GM21390 (cell line): Measurements from ENCODE around the gene FNDC3B.
A peak's percentile ranks its signal among the peaks of the same experiment; 100 is the strongest.
"Not testable (repeated sequence)": the region's sequence is repeated elsewhere in the genome, so short reads cannot be mapped to it uniquely, and the experiment has no call there.

ENCODE experiments used
- ATAC-seq: cut with Tn5 transposase; IDR thresholded peaks from one replicate; pipeline ENCODE4 v1.9.1; 2021; ENCODE audit not compliant: unreplicated experiment

Gene FNDC3B

DNA sequence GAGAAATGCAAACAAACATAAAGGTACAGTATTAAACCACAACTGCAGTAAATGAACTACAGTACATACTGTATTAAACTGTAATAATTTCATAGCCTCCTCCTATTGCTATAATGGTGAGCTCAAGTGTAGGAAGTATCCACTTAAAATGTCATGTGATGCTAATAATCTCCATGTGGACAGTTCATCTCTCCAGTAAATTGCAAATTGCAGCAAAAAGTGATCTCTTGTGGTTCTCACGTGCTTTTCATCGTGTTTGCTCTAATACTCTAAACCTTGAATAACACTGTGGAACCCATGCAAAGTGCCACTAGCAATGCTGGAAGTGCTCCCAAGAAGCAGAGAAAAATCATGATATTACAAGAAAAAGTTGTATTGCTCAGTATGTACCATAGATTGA, 9.2 kb upstream of the FNDC3B start:
- ATAC-seq = no peak

DNA sequence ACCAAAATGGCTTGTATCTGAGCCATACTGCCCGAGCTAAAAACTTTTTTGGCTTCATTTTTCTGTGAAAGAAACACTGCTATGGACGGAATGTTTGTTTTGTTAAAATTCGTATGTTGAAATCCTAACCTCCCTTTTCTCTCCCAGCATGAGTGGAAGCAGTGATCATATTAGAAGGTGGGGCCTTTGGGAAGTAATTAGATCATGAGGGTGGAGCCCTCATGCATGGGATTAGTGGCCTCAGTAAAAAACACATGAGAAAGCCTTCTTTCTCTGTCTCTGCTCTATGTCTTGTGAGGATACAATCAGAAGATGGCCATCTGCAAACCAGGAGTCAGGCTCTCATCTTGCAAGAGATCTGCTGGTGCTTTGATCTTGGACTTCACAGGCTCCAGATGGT, 7.4 kb upstream of the FNDC3B start:
- ATAC-seq = no peak

GRCh38 chr3:172033396-172033795, 6.0 kb upstream of the FNDC3B start:
- ATAC-seq = no peak

DNA sequence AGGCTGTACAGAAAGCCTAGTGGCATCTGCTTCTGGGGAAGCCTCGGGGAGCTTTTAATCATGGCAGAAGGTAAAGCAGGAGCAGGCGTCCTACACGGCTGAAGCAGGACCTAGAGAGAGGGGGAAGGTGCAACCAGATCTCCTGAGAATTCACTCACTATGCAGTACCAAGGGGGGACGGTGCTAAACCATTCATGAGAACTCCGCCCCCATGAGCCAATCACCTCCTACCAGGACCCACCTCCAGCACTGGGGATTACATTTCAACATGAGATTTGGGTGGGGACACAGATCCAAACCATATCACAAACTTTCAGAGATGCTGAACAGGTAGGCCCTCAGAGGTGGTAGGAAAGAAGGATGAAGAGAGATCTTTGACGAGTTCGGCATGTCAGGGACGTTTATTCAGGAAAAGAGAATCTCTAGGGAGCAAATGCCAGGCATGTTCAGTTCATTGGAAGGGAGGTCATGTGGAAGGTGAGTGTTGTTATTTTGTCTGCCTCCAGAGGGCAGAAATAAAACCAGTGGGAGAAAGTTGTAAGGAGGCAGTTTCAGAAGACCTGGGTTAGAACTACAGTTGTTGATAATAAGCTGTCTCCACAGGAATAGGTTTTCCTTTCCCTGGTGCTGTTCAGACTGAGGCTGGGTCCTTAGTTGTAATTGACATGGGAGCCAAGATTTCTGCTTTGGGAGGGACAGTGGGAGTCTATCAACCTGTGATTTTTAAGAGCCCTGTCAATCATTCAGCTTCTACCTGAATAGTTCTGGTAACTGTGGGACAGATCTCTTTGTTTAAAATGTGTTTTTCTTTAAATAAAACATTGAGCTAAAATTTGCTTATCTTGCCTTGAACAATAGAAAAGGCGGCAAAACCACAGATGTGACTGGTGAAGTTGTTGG, 4.3 kb upstream of the FNDC3B start:
- no peak for ATAC-seq

- ATAC-seq = no peak
These were observed 2.7 kb upstream of the FNDC3B start for GRCh38 chr3:172036541-172037215.

DNA sequence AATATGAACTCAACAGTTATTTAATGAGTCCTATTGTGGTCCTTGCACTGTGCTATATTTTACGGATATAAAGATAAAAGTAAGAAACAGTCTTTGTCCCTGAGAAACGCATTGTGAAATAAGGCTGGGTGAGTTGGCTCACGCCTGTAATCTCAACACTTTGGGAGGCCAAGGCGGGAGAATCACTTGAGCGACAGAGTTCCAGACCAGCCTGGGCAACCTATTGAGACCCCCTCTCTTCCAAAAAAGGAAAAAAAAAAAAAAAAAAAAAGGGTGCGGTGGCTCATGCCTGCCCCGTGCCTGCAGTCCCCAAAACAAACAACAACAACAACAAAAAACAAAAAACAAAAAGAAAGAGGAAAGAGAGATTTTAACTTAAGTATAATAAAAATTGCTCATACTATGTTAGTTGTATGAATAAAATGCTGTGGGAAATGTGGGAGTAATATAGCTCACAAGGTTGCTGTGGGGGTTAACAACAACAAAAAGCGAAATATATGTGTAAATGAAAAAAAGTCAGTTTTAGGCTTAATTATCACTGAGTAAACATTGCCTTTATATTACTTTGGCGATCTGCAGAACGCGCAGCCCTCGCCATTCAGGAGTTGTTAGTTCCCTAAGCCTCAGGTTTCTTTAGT, 461 bp upstream of the FNDC3B start:
- no peak for ATAC-seq

DNA sequence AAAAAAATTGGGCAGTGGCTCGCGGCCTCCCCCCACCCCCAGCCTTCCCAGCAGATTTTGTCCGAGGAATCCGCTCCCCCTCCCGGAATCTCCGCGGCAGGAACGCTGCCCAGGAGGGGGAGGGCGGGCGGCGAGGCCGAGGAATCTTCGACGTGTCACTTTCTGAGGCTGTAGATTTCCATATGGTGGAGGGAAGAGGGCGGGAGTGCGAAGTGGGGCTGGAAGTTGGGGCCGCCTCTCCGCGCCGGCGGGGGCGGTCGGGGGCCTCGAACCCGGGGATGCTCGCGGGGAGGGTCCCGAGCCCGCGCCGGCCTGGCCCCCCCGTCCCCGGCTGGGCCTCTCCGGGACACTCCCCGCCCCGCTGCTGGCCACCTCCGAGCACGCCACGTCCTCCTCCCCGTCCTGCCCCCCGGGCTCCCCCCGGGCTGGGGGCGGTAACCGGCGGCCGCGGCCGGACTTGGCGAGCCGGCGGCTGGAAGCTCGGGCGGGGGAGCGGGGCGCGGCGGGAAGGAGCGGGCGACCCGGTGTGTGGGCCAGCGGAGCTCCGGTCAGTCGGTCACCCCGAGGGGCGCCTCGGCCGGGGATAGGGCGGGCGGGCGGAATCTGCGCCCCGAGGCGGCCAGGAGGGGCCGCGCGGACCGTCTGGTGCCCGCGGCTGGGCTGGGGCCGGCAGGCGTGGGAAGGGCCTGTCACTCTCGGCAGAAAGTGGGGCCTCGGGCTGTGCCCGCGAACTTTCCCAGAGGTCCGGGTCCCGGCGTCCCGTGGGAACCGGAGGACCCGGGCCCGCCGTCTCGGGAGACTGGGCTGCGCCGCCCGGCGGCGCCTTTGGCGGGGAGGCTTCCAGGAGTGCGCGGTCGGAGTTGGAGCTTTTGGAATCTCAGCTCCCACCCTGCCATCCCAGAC, 951 bp downstream of the FNDC3B start:
- peak; percentile 25 for ATAC-seq

- ATAC-seq = no peak
These were observed 1.9 kb downstream of the FNDC3B start for GRCh38 chr3:172040981-172041963.

DNA sequence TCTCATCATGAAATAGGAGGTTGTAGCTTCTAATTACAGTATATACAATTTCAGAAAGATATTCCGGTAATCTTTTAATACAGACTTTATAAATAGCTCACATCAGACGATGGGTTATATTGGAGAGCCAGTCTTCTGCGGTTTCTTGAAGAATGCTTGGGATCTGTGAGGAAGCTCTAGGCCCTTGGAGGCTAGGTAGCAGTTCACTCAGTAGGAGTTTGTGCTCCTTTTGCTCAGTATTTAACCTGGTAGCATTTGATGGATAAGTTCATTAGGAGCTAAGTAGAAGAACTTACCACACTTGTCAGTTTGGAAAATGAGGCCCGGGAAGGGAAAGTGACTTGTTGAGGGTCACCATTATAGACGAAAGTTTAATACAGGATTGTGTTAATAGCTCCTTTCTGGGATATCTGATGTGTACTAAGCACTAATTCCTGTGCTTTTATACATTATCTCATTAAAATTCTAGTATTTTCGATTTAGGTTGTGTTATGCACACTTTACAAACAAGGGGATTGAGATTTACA, 2.8 kb downstream of the FNDC3B start:
- no peak for ATAC-seq

GRCh38 chr3:172042663-172043179, 3.3 kb downstream of the FNDC3B start:
- not testable (repeated sequence) for ATAC-seq

DNA sequence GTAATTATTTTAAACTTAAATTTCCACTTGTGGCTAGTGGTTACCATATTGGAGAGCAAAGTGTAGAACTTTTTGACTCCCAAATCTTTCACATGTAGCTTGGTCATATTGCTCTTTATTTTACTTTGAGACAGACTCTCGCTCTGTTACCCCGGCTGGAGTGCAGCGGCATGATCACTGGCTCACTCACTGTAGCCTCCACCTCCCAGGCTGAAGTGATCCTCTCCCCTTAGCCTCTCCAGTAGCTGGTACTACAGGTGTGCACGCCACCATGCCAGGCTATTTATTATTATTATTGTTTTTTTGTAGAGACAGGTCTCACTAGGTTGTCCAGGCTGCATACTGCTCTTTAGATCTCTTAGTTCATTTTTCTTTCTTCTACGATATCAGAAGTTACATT, 3.9 kb downstream of the FNDC3B start:
- no peak for ATAC-seq

DNA sequence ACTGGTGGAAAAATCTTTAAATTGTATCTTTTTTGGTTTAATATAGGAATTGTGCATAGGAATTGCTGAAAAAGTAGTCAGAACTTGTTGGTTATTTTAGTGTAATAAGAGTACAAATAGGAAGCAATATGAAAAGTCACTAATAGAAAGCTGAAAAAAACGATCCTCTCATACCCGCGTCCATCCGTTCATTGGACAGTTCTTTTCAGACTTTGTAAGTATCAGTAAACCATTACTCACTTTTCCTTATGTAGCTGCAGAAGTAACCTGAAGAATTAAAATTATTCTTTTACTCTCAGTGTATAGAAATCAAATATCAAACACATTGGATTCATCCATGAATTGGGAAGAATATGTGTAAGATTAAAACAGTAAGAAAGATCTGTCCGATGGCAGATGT, 4.4 kb downstream of the FNDC3B start:
- ATAC-seq = no peak

DNA sequence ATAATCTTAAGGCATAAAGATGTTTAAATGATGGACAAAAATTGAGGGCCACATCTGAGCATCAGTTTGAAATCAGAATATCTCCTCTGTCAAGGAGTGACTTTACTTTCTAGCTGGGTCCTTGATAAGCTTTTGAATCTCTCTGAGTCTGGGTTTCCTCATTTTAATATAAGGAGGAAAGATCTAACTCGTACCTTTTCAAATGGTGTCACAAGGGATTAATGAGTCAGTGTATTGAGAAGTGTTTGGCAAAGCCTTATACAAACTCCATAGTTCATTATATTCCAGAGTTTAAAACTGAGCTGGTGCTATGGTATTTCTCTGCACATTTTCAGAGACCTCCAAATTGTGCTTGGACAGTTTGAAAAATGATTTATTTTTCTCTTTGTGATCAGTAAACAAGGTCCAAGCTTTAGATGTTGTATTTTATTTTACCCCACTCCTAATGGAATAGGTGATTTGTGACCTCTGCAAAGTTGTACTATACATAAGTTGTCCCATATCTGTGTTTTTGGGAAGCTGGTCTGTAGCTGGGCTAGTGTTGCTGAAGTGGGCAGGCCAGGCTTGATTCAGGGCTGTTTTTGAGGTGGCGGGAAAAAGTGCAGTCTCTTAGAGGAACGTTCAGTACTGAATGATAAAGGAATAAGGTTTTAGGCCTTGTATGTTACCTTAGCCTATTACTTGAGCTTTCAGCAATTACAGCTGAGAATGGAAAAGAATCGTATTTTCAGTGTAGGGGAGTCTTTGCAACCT, 5.6 kb downstream of the FNDC3B start:
- ATAC-seq = no peak

DNA sequence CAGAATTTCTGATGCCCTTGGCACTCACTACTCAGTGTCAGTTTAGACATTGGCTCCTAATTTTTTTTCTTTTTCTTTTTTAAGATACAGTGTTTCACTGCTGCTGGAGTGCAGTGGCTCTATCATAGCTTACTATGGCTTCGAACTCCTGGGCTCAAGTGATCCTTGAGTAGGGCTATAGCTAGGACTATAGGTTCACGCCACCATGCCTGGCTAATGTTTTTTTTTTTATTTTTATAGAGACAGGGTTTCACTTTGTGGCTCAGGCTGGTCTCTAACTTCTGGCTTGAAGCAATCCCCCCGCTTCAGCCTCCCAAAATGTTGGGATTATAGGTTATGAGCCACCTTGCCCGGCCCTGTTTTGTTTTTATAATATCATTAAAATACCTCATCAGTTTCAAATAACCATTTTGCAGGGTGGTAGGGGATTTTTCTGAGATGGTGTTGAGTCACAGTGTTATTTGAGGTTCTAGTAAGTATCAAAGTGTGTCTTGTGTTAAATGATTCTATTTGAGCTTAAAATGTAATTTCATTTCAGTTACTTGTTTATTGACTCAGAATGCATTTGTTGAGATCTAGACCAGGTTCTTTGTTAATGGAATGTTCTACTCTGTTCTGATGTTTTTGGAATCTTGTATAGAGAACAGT, 7.0 kb downstream of the FNDC3B start:
- no peak for ATAC-seq

DNA sequence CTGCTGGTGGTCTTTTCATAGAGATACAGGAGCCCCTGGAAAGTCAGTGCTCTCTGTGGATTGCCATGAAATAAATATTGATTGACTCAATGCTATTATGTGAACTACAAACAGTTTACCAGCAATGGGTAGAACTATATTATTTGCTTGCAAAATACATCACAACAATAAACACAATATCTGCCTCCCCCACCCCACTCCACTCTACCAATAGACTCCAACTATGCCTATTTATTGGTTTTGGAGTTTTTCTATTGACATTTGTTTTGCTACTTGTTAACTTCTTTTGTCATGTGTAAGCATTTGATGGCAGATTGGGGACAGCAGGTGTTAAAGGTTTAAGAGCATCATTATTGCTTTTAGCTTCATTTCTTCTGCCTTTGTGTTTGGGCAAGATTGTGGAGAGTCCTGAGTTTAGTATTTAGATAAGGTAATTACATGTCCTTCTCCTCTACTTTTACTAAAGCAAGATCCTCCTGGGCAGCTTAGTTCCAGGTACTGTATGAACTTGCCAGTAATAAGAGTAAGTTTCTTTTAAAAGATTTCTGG, 8.3 kb downstream of the FNDC3B start:
- no peak for ATAC-seq

GRCh38 chr3:172048599-172048998, 9.2 kb downstream of the FNDC3B start:
- ATAC-seq = no peak

GRCh38 chr3:172051310-172051956, 12.1 kb downstream of the FNDC3B start:
- ATAC-seq = no peak
